ENCODE data around the gene CHMP3. TPM values are rescaled to one million over a fixed set of nuclear protein-coding genes. Genes with fewer than 3 reads are reported as not detected.
"Not testable (repeated sequence)": the region's sequence is repeated elsewhere in the genome, so short reads cannot be mapped to it uniquely, and the experiment has no call there.

The CHMP3 gene
- total RNA-seq, 2 donors from 2014 or later = 138 to 139 TPM

DNA sequence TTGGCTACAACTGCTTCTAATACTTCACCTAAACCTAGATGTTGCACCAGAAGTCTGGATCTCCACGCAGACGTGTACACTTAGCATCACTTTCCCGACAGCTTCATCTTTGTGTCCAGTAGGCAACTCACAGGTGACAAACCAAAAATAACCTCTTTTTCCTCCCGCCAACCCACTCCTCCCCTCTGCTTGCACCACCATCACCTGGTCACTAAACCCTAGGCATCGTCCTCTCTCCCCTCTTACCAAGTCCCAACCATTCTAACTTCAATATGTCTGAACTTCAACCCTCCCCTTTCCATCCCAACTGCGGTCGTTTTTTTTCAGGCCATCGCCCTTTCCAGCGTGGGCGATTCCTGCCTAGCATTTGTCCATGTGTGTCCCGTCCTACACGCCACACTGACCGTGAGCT is 413 bp upstream of the CHMP3 start:
- Histone ChIP-seq H3K4me3 (peak overlapping the region; percentile 88), H3K4me1 (ENCODE audit: control insufficient read depth in 1 of 2, low read depth in 2 of 2) (peaks cover 16 to 26% of the 10 kb centered on the region in 2 donors), H3K36me3 (no peaks in the 10 kb centered on the region), H3K27ac (peak overlapping the region in 1 of 2 donors; percentile 94), H3K27me3 (replicated peaks; ENCODE audit: insufficient read depth) (no peaks in the 10 kb centered on the region), H3K9me3 (no peaks in the 10 kb centered on the region)
- ATAC-seq (ENCODE audit: insufficient number of reproducible peaks, low FRiP score, low read depth) = no peak
- DNase-seq (ENCODE audit: low spot score) = no peak
- TF ChIP-seq CTCF (IDR thresholded peaks at IDR 0.05) = no peak

GRCh38 chr2:86562485-86562921 is 740 bp downstream of the CHMP3 start:
- no peaks in the 10 kb centered on the region for H3K9me3 ChIP-seq
- H3K27ac ChIP-seq = peak overlapping the region; percentile 94 to 99
- DNase-seq (ENCODE audit: low spot score) = no peak
- H3K36me3 ChIP-seq = no peaks in the 10 kb centered on the region
- H3K27me3 ChIP-seq (replicated peaks; ENCODE audit: insufficient read depth) = no peaks in the 10 kb centered on the region
- no peak for ATAC-seq (ENCODE audit: insufficient number of reproducible peaks, low FRiP score, low read depth)
- H3K4me1 ChIP-seq (ENCODE audit: control insufficient read depth in 1 of 2, low read depth in 2 of 2) = peaks cover 21 to 37% of the 10 kb centered on the region in 2 donors
- H3K4me3 ChIP-seq = peak overlapping the region; percentile 88
- TF ChIP-seq CTCF (IDR thresholded peaks at IDR 0.05) = no peak

GRCh38 chr2:86557836-86558235 is 5.4 kb downstream of the CHMP3 start:
- H3K4me3 ChIP-seq = no peak overlapping the region
- no peak for DNase-seq (ENCODE audit: low spot score)
- H3K4me1 ChIP-seq (ENCODE audit: control insufficient read depth in 1 of 2, low read depth in 2 of 2) = peaks cover 21 to 30% of the 10 kb centered on the region in 2 donors
- H3K27ac ChIP-seq = no peak overlapping the region
- no peaks in the 10 kb centered on the region for H3K36me3 ChIP-seq
- no peak for ATAC-seq (ENCODE audit: insufficient number of reproducible peaks, low FRiP score, low read depth)
- no peaks in the 10 kb centered on the region for H3K9me3 ChIP-seq
- H3K27me3 ChIP-seq (replicated peaks; ENCODE audit: insufficient read depth) = no peaks in the 10 kb centered on the region
- no peak for TF ChIP-seq CTCF (IDR thresholded peaks at IDR 0.05)

DNA sequence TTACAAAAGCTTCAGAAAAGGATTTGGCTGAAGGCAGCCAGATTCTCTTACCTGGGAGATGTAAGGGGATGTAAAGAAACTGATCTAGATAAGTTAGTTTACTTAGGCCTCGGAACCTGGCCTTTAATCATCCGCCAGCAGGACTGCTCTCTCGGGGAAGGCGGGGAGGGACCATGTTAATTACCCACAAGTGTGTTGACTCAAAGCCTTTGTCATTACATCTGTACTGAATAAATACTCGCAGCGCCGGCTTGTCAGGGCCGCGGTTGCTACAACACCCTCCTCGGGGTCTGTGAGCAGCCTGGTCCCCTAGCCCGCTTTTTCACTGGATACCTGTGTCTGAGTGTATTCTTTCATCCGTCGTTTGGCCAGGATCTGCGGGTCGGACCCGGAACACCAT is 6.7 kb downstream of the CHMP3 start:
- Histone ChIP-seq H3K27ac (no peak overlapping the region), H3K4me3 (no peak overlapping the region), H3K9me3 (no peaks in the 10 kb centered on the region), H3K36me3 (no peaks in the 10 kb centered on the region), H3K4me1 (ENCODE audit: control insufficient read depth in 1 of 2, low read depth in 2 of 2) (peaks cover 17 to 31% of the 10 kb centered on the region in 2 donors), H3K27me3 (replicated peaks; ENCODE audit: insufficient read depth) (no peaks in the 10 kb centered on the region)
- DNase-seq (ENCODE audit: low spot score) (no peak), ATAC-seq (ENCODE audit: insufficient number of reproducible peaks, low FRiP score, low read depth) (no peak)
- no peak for TF ChIP-seq CTCF (IDR thresholded peaks at IDR 0.05)

- no peak for DNase-seq (ENCODE audit: low spot score)
- Histone ChIP-seq H3K4me1 (ENCODE audit: control insufficient read depth in 1 of 2, low read depth in 2 of 2) (peaks cover 7 to 16% of the 10 kb centered on the region in 2 donors), H3K36me3 (no peaks in the 10 kb centered on the region), H3K9me3 (no peaks in the 10 kb centered on the region), H3K27ac (no peak overlapping the region), H3K4me3 (no peak overlapping the region), H3K27me3 (replicated peaks; ENCODE audit: insufficient read depth) (no peaks in the 10 kb centered on the region)
- no peak for TF ChIP-seq CTCF (IDR thresholded peaks at IDR 0.05)
- ATAC-seq (ENCODE audit: insufficient number of reproducible peaks, low FRiP score, low read depth) = no peak
Observed at GRCh38 chr2:86552889-86553288, 10.4 kb downstream of the CHMP3 start.

GRCh38 chr2:86549963-86550725 is 13.1 kb downstream of the CHMP3 start:
- not testable (repeated sequence) for H3K36me3 ChIP-seq; H3K9me3 ChIP-seq; ATAC-seq (ENCODE audit: insufficient number of reproducible peaks, low FRiP score, low read depth); H3K4me3 ChIP-seq; DNase-seq (ENCODE audit: low spot score); H3K27ac ChIP-seq; H3K27me3 ChIP-seq (replicated peaks; ENCODE audit: insufficient read depth)
- H3K4me1 ChIP-seq (ENCODE audit: control insufficient read depth in 1 of 2, low read depth in 2 of 2) = peaks cover 7 to 14% of the 10 kb centered on the region in 2 donors

GRCh38 chr2:86549440-86549839 is 13.8 kb downstream of the CHMP3 start:
- DNase-seq (ENCODE audit: low spot score); H3K9me3 ChIP-seq; H3K36me3 ChIP-seq; ATAC-seq (ENCODE audit: insufficient number of reproducible peaks, low FRiP score, low read depth); H3K27ac ChIP-seq; H3K4me3 ChIP-seq; H3K27me3 ChIP-seq (replicated peaks; ENCODE audit: insufficient read depth): not testable (repeated sequence)
- H3K4me1 ChIP-seq (ENCODE audit: control insufficient read depth in 1 of 2, low read depth in 2 of 2) = peaks cover 7 to 14% of the 10 kb centered on the region in 2 donors

- H3K4me3 ChIP-seq; H3K36me3 ChIP-seq; ATAC-seq (ENCODE audit: insufficient number of reproducible peaks, low FRiP score, low read depth); H3K27me3 ChIP-seq (replicated peaks; ENCODE audit: insufficient read depth); DNase-seq (ENCODE audit: low spot score); H3K9me3 ChIP-seq; H3K27ac ChIP-seq: not testable (repeated sequence)
- peaks cover 7 to 14% of the 10 kb centered on the region in 2 donors for H3K4me1 ChIP-seq (ENCODE audit: control insufficient read depth in 1 of 2, low read depth in 2 of 2)
Observed at GRCh38 chr2:86548913-86549396, 14.3 kb downstream of the CHMP3 start.
